ENCODE data around the gene PNPLA7.
"Not testable (repeated sequence)": the region's sequence is repeated elsewhere in the genome, so short reads cannot be mapped to it uniquely, and the experiment has no call there.

Gene PNPLA7

GRCh38 chr9:137451264-137452005, 98.8 kb downstream of the PNPLA7 start:
- DNase-seq (ENCODE audit: low read depth in 2 of 2): not testable (repeated sequence)

- not testable (repeated sequence) for DNase-seq (ENCODE audit: low read depth in 2 of 2)
Observed at GRCh38 chr9:137450539-137451222, 99.5 kb downstream of the PNPLA7 start.

GRCh38 chr9:137449931-137450538, 100.2 kb downstream of the PNPLA7 start:
- no peak for DNase-seq (ENCODE audit: low read depth in 2 of 2)

- no peak for DNase-seq (ENCODE audit: low read depth in 2 of 2)
Observed at GRCh38 chr9:137449081-137449844, 100.9 kb downstream of the PNPLA7 start.

GRCh38 chr9:137448602-137448962, 101.6 kb downstream of the PNPLA7 start:
- DNase-seq (ENCODE audit: low read depth in 2 of 2): no peak

- DNase-seq (ENCODE audit: low read depth in 2 of 2): no peak
Observed at GRCh38 chr9:137447722-137448601, 102.2 kb downstream of the PNPLA7 start.

GRCh38 chr9:137446851-137447471, 103.2 kb downstream of the PNPLA7 start:
- DNase-seq (ENCODE audit: low read depth in 2 of 2): no peak

GRCh38 chr9:137445930-137446431, 104.2 kb downstream of the PNPLA7 start:
- DNase-seq (ENCODE audit: low read depth in 2 of 2): no peak

GRCh38 chr9:137445275-137445807, 104.9 kb downstream of the PNPLA7 start:
- DNase-seq (ENCODE audit: low read depth in 2 of 2): peak; percentile 66 to 86

- no peak for DNase-seq (ENCODE audit: low read depth in 2 of 2)
Observed at GRCh38 chr9:137444106-137444790, 106.0 kb downstream of the PNPLA7 start.

- no peak for DNase-seq (ENCODE audit: low read depth in 2 of 2)
Observed at GRCh38 chr9:137441935-137442321, 108.3 kb downstream of the PNPLA7 start.

- DNase-seq (ENCODE audit: low read depth in 2 of 2): no peak
Observed at GRCh38 chr9:137441289-137441934, 108.8 kb downstream of the PNPLA7 start, which contains the start of gene ENTPD8. TSS of gene ENTPD8 (minus strand) at chr9:137441357. CDS start at chr9:137438285, 3,072 bp downstream.

GRCh38 chr9:137439158-137439714, 111.0 kb downstream of the PNPLA7 start:
- no peak for DNase-seq (ENCODE audit: low read depth in 2 of 2)

GRCh38 chr9:137438591-137439157, 111.5 kb downstream of the PNPLA7 start:
- DNase-seq (ENCODE audit: low read depth in 2 of 2): no peak

GRCh38 chr9:137437691-137438590, 112.3 kb downstream of the PNPLA7 start:
- DNase-seq (ENCODE audit: low read depth in 2 of 2): no peak

GRCh38 chr9:137436761-137437600, 113.2 kb downstream of the PNPLA7 start:
- DNase-seq (ENCODE audit: low read depth in 2 of 2): no peak

Data from stimulated activated CD4-positive, alpha-beta T cell treated with anti-CD3 and anti-CD28 coated beads, Interleukin-12 subunit alpha, Interleukin-12 subunit beta, amount 100 ng/mL, for 24 hours (primary cell).